GM12865 (cell line): ENCODE results near the gene PARD6G.
"Not testable (repeated sequence)": the region's sequence is repeated elsewhere in the genome, so short reads cannot be mapped to it uniquely, and the experiment has no call there.

Source experiments
- DNase-seq: peaks from one replicate; pipeline ENCODE4 v3.0.0; 2010; ENCODE audit warnings: low read depth
- H3K4me3 ChIP-seq: 2 replicates; pipeline ENCODE4 v1.5.1; 2011; ENCODE audit warnings: mild to moderate bottlenecking, low read depth, low read length, control low read depth
- CTCF ChIP-seq: IDR thresholded peaks from 2 replicates; pipeline ENCODE4 v1.5.1; 2011; ENCODE audit warnings: low read length, control low read depth, low read depth, inconsistent platforms; ENCODE audit not compliant: insufficient read depth; ENCODE audit errors: missing control alignments

The PARD6G gene

GRCh38 chr18:80169607-80170006 lies 77.7 kb downstream of the PARD6G start:
- TF ChIP-seq CTCF = no peak
- no peak for DNase-seq
- no peak overlapping the region for H3K4me3 ChIP-seq

GRCh38 chr18:80168982-80169381 lies 78.3 kb downstream of the PARD6G start:
- TF ChIP-seq CTCF = no peak
- DNase-seq = no peak
- no peak overlapping the region for H3K4me3 ChIP-seq

GRCh38 chr18:80168346-80168745 lies 79.0 kb downstream of the PARD6G start:
- TF ChIP-seq CTCF = no peak
- no peak for DNase-seq
- H3K4me3 ChIP-seq = no peak overlapping the region

- H3K4me3 ChIP-seq = no peak overlapping the region
- no peak for DNase-seq
- no peak for TF ChIP-seq CTCF
Measured at GRCh38 chr18:80167931-80168330, 79.4 kb downstream of the PARD6G start.

GRCh38 chr18:80167331-80167730 lies 80.0 kb downstream of the PARD6G start:
- no peak for DNase-seq
- H3K4me3 ChIP-seq = no peak overlapping the region
- no peak for TF ChIP-seq CTCF

- no peak overlapping the region for H3K4me3 ChIP-seq
- no peak for TF ChIP-seq CTCF
- no peak for DNase-seq
Measured at GRCh38 chr18:80166725-80167124, 80.6 kb downstream of the PARD6G start.

- no peak for TF ChIP-seq CTCF
- no peak for DNase-seq
- H3K4me3 ChIP-seq = no peak overlapping the region
Measured at GRCh38 chr18:80166240-80166639, 81.1 kb downstream of the PARD6G start.

GRCh38 chr18:80164727-80165355 lies 82.5 kb downstream of the PARD6G start:
- DNase-seq, H3K4me3 ChIP-seq: not testable (repeated sequence)
